ENCODE measurements around the gene NES. TPM values are rescaled to one million over a fixed set of nuclear protein-coding genes. Genes with fewer than 3 reads are reported as not detected.

NES gene
- total RNA-seq, 1 donor from 2014 or later, result 265 TPM

DNA sequence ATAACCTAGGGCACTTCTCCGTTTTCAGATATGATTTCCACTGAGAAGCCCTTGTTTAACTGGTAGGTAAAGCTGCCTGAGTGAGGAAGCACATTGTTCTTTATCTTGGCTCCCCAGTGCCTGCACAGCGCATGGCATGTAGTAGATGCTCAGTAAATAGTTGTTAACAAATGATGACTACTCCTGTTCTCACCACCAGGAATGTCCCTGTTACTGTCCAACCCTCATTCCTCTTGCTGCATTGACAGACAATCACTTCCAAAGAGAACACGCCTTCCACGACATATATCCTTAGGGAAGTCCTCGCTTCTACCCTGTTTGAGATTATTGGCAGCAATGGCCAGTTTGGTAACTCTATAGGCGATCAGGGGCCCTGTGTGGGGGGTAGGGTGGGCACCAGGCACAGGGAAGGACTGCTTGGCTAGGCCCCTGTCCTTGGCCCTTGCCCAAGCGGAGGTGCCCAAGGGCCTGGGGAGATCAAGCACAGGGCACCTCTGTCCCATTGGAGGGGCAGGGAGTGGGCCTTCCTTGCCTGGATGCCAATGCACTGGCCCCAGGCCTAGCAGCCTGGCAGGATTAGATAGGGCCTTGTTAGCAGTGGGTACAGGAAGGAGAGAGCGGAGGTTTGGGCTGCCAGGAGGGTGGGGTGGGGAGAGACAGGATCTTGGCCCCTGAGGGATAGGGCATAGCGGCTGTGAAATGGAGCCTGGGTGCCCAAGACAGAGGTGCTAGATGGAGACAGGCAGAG is 10.2 kb downstream of the NES start:
- no peaks in the 10 kb centered on the region for H3K9me3 Mint-ChIP-seq
- peaks cover 40% of the 10 kb centered on the region for H3K27me3 Mint-ChIP-seq (ENCODE audit: low read depth)
- no peak for TF ChIP-seq CTCF (conservative IDR thresholded peaks at IDR 0.05)
- H3K27ac Mint-ChIP-seq (ENCODE audit: unreplicated experiment), result peak overlapping the region; percentile 60
- no peak for DNase-seq (ENCODE audit: low read depth, low spot score)
- peak overlapping the region; percentile 86 for H3K4me3 Mint-ChIP-seq
- H3K36me3 Mint-ChIP-seq (ENCODE audit: low read depth), result peaks cover 14% of the 10 kb centered on the region
- H3K4me1 Mint-ChIP-seq, result peaks cover 92% of the 10 kb centered on the region

- no peaks in the 10 kb centered on the region for H3K9me3 Mint-ChIP-seq
- peak overlapping the region; percentile 66 for H3K4me3 Mint-ChIP-seq
These were observed 11.7 kb downstream of the NES start for GRCh38 chr1:156665539-156665938.

GRCh38 chr1:156664767-156665411 is 12.3 kb downstream of the NES start:
- Mint-ChIP-seq H3K27ac (ENCODE audit: unreplicated experiment) (peak overlapping the region; percentile 99), H3K4me3 (peak overlapping the region; percentile 66), H3K9me3 (no peaks in the 10 kb centered on the region), H3K4me1 (peaks cover 98% of the 10 kb centered on the region), H3K36me3 (ENCODE audit: low read depth) (peaks cover 3% of the 10 kb centered on the region), H3K27me3 (ENCODE audit: low read depth) (peaks cover 45% of the 10 kb centered on the region)
- DNase-seq (ENCODE audit: low read depth, low spot score), result peak; percentile 46
- no peak for TF ChIP-seq CTCF (conservative IDR thresholded peaks at IDR 0.05)

More at GRCh38 chr1:156665539-156665938, 11.7 kb downstream of the NES start:
- Mint-ChIP-seq H3K36me3 (ENCODE audit: low read depth) (peaks cover 3% of the 10 kb centered on the region), H3K27ac (ENCODE audit: unreplicated experiment) (peak overlapping the region; percentile 85), H3K4me1 (peaks cover 95% of the 10 kb centered on the region), H3K27me3 (ENCODE audit: low read depth) (peaks cover 40% of the 10 kb centered on the region)
- DNase-seq (ENCODE audit: low read depth, low spot score), result no peak
- no peak for TF ChIP-seq CTCF (conservative IDR thresholded peaks at IDR 0.05)

DNA sequence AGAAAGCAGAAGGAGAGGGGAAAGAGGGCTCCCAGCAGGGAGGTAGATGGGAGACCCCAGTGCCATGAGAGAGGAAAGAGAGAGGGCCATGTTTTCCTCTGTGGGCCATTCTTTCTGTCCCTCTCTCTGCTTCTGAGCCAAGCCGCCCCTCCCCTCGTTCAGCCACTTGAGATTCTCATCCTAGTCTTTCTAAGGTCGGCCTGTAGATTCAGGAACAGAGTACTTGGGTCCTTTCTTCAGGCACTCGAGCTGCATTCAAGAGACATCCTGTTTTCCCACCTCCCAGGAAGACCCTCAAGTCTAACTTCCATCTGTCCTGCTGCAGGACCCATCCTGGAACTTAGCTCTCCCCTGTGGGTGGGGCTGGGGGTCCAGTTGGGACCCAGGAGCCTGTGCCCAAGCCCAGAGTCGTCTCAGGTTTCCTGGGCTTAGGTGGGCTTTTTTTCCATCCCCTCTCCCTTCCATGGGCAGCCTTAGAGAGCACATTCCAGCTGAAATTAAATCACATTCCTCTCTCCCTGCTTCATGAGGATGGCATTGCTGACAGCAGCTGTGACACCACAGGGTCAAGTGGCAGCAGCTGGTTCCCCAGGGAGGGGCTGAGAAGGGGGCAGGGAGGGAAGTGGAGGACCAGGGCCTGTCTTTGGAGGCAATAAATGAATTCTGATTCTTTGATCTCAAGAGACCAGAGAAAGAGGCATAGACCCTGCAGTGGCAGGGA is 13.0 kb downstream of the NES start:
- peak overlapping the region; percentile 66 for H3K4me3 Mint-ChIP-seq
- H3K36me3 Mint-ChIP-seq (ENCODE audit: low read depth), result peaks cover 3% of the 10 kb centered on the region
- no peak for TF ChIP-seq CTCF (conservative IDR thresholded peaks at IDR 0.05)
- peaks cover 99% of the 10 kb centered on the region for H3K4me1 Mint-ChIP-seq
- DNase-seq (ENCODE audit: low read depth, low spot score), result no peak
- H3K9me3 Mint-ChIP-seq, result no peaks in the 10 kb centered on the region
- H3K27ac Mint-ChIP-seq (ENCODE audit: unreplicated experiment), result peak overlapping the region; percentile 99
- peaks cover 49% of the 10 kb centered on the region for H3K27me3 Mint-ChIP-seq (ENCODE audit: low read depth)

DNA sequence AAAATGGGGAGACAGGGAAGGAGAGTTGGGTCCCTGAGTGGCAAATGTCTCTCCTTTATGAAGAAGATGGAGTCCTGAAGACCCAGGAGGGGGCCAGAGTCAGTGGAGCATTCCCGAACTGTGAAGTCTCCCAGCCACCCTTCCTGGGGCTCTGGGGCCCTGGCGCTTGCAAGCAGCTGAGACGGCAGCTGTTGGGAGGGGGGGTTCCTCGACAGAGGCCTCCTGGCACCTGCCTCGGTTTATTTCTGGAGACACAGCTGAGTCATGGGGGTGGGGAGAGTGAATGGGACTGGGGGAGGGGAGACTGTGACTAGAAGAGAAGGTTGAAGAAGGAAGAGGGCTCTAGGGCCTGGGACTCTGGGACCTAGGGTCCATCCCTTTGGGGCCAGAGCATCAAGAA is 14.0 kb downstream of the NES start:
- Mint-ChIP-seq H3K9me3 (no peaks in the 10 kb centered on the region), H3K27ac (ENCODE audit: unreplicated experiment) (peak overlapping the region; percentile 99), H3K27me3 (ENCODE audit: low read depth) (peaks cover 49% of the 10 kb centered on the region), H3K4me1 (peaks cover 89% of the 10 kb centered on the region), H3K4me3 (peak overlapping the region; percentile 68), H3K36me3 (ENCODE audit: low read depth) (peaks cover 3% of the 10 kb centered on the region)
- no peak for DNase-seq (ENCODE audit: low read depth, low spot score)
- TF ChIP-seq CTCF (conservative IDR thresholded peaks at IDR 0.05), result no peak

Measured in neural crest cell (in vitro differentiated cells).